ENCODE results near the gene PHF21B. TPM values are rescaled to one million over a fixed set of nuclear protein-coding genes. Genes with fewer than 3 reads are reported as not detected.
"Not testable (repeated sequence)": the region's sequence is repeated elsewhere in the genome, so short reads cannot be mapped to it uniquely, and the experiment has no call there.

The PHF21B gene
- total RNA-seq, 1 donor from 2014 or later = 37.4 TPM

- Mint-ChIP-seq H3K4me3 (ENCODE audit: low read depth) (no peak overlapping the region), H3K9me3 (ENCODE audit: low read depth) (no peaks in the 10 kb centered on the region), H3K36me3 (ENCODE audit: insufficient read depth) (no peaks in the 10 kb centered on the region), H3K27ac (peak overlapping the region; percentile 47), H3K27me3 (peaks cover 35% of the 10 kb centered on the region), H3K4me1 (ENCODE audit: low read depth) (peaks cover 43% of the 10 kb centered on the region)
- DNase-seq (ENCODE audit: low spot score, unreplicated experiment) = no peak
- TF ChIP-seq, protein P1, sequence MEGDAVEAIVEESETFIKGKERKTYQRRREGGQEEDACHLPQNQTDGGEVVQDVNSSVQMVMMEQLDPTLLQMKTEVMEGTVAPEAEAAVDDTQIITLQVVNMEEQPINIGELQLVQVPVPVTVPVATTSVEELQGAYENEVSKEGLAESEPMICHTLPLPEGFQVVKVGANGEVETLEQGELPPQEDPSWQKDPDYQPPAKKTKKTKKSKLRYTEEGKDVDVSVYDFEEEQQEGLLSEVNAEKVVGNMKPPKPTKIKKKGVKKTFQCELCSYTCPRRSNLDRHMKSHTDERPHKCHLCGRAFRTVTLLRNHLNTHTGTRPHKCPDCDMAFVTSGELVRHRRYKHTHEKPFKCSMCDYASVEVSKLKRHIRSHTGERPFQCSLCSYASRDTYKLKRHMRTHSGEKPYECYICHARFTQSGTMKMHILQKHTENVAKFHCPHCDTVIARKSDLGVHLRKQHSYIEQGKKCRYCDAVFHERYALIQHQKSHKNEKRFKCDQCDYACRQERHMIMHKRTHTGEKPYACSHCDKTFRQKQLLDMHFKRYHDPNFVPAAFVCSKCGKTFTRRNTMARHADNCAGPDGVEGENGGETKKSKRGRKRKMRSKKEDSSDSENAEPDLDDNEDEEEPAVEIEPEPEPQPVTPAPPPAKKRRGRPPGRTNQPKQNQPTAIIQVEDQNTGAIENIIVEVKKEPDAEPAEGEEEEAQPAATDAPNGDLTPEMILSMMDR (IDR thresholded peaks at IDR 0.05; ENCODE audit: unreplicated experiment) = no peak
Measured at GRCh38 chr22:45053094-45053493, 43.3 kb upstream of the PHF21B start.

GRCh38 chr22:45052665-45053064 is 42.9 kb upstream of the PHF21B start:
- not testable (repeated sequence) for H3K36me3 Mint-ChIP-seq (ENCODE audit: insufficient read depth); H3K4me3 Mint-ChIP-seq (ENCODE audit: low read depth); H3K9me3 Mint-ChIP-seq (ENCODE audit: low read depth); DNase-seq (ENCODE audit: low spot score, unreplicated experiment)
- peak overlapping the region; percentile 47 for H3K27ac Mint-ChIP-seq
- H3K4me1 Mint-ChIP-seq (ENCODE audit: low read depth) = peaks cover 43% of the 10 kb centered on the region
- peaks cover 35% of the 10 kb centered on the region for H3K27me3 Mint-ChIP-seq

GRCh38 chr22:45051946-45052345 is 42.1 kb upstream of the PHF21B start:
- TF ChIP-seq, protein P1 (IDR thresholded peaks at IDR 0.05; ENCODE audit: unreplicated experiment) = no peak
- Mint-ChIP-seq H3K9me3 (ENCODE audit: low read depth) (no peaks in the 10 kb centered on the region), H3K36me3 (ENCODE audit: insufficient read depth) (no peaks in the 10 kb centered on the region), H3K4me3 (ENCODE audit: low read depth) (no peak overlapping the region), H3K4me1 (ENCODE audit: low read depth) (peaks cover 46% of the 10 kb centered on the region), H3K27me3 (peaks cover 40% of the 10 kb centered on the region), H3K27ac (peak overlapping the region; percentile 37)
- DNase-seq (ENCODE audit: low spot score, unreplicated experiment) = no peak

- H3K4me1 Mint-ChIP-seq (ENCODE audit: low read depth) = peaks cover 47% of the 10 kb centered on the region
- H3K27me3 Mint-ChIP-seq = peaks cover 42% of the 10 kb centered on the region
- TF ChIP-seq, protein P1 (IDR thresholded peaks at IDR 0.05; ENCODE audit: unreplicated experiment) = no peak
- no peaks in the 10 kb centered on the region for H3K36me3 Mint-ChIP-seq (ENCODE audit: insufficient read depth)
- H3K9me3 Mint-ChIP-seq (ENCODE audit: low read depth) = no peaks in the 10 kb centered on the region
- H3K4me3 Mint-ChIP-seq (ENCODE audit: low read depth) = no peak overlapping the region
- no peak for DNase-seq (ENCODE audit: low spot score, unreplicated experiment)
- H3K27ac Mint-ChIP-seq = no peak overlapping the region
Measured at GRCh38 chr22:45051419-45051818, 41.6 kb upstream of the PHF21B start.

DNA sequence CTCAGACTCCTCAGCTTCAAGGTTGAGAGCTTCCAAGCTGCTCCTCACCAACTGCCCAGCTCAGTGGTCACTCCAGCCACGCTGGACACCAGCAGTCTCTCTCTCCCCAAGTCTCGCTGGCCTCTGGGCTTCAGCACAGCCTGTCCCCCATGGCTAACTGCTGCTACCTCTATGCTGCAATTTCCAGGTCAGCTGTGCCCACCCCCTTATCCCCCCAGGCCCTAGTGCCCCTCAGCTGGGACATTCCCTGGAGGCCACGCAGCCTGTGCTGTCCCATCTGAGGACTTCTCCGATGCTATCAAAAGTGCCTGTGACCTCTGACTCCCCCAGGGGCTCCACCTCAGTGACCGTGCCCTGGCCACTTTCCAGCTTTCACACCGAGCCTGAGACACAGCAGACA is 37.5 kb upstream of the PHF21B start:
- Mint-ChIP-seq H3K27me3 (peaks cover 45% of the 10 kb centered on the region), H3K9me3 (ENCODE audit: low read depth) (no peaks in the 10 kb centered on the region), H3K4me3 (ENCODE audit: low read depth) (no peak overlapping the region), H3K36me3 (ENCODE audit: insufficient read depth) (no peaks in the 10 kb centered on the region), H3K27ac (no peak overlapping the region), H3K4me1 (ENCODE audit: low read depth) (peaks cover 23% of the 10 kb centered on the region)
- TF ChIP-seq, protein P1 (IDR thresholded peaks at IDR 0.05; ENCODE audit: unreplicated experiment) = no peak
- no peak for DNase-seq (ENCODE audit: low spot score, unreplicated experiment)

GRCh38 chr22:45045208-45045607 is 35.4 kb upstream of the PHF21B start:
- no peak overlapping the region for H3K27ac Mint-ChIP-seq
- H3K4me1 Mint-ChIP-seq (ENCODE audit: low read depth) = peaks cover 15% of the 10 kb centered on the region
- H3K9me3 Mint-ChIP-seq (ENCODE audit: low read depth) = no peaks in the 10 kb centered on the region
- DNase-seq (ENCODE audit: low spot score, unreplicated experiment) = no peak
- TF ChIP-seq, protein P1 (IDR thresholded peaks at IDR 0.05; ENCODE audit: unreplicated experiment) = no peak
- no peak overlapping the region for H3K4me3 Mint-ChIP-seq (ENCODE audit: low read depth)
- no peaks in the 10 kb centered on the region for H3K36me3 Mint-ChIP-seq (ENCODE audit: insufficient read depth)
- peaks cover 36% of the 10 kb centered on the region for H3K27me3 Mint-ChIP-seq
